ENCODE data around the gene TRAM2. TPM values are rescaled to one million over a fixed set of nuclear protein-coding genes. Genes with fewer than 3 reads are reported as not detected.

TRAM2 gene
- total and polyA plus RNA-seq, 9 of the 15 experiments (the other 6 are each of a cell fraction or from before 2014, with no cell fraction given) = 2.6 to 13.3 (median 8.9) TPM

GRCh38 chr6:52516943-52517342 is 59.9 kb downstream of the TRAM2 start (continued):
- TF ChIP-seq CHD7 (IDR thresholded peaks at IDR 0.05; ENCODE audit: low read depth, low read length) (no peak), NFIC (IDR thresholded peaks at IDR 0.05) (no peak), CBX3 (IDR thresholded peaks at IDR 0.05; ENCODE audit: borderline replicate concordance in 1 of 2, low read length in 2 of 2) (0 out of 3 replicates have a peak, but pooled peaks of 1 of the 2 experiments have one; percentile 32), NONO (IDR thresholded peaks at IDR 0.05; ENCODE audit: low read depth in 2 of 2, low read length in 1 of 2) (no peak), RCOR1 (IDR thresholded peaks at IDR 0.05; ENCODE audit: borderline replicate concordance in 1 of 2, low read depth in 2 of 2, low read length in 2 of 2) (peak in 1 of 2 experiments; percentile 58; a peak in 1 of 4 replicates), BCOR (IDR thresholded peaks at IDR 0.05) (peak; percentile 82), KDM1A (IDR thresholded peaks at IDR 0.05) (peak; percentile 58 to 76), RBM39 (optimal IDR thresholded peaks at IDR 0.05; ENCODE audit: low read depth, low read length) (no peak), SMC3 (conservative IDR thresholded peaks at IDR 0.05; ENCODE audit: insufficient read depth, low read depth, low read length) (no peak), SAFB (IDR thresholded peaks at IDR 0.05; ENCODE audit: borderline replicate concordance, low read depth, low read length) (no peak), RFX5 (IDR thresholded peaks at IDR 0.05; ENCODE audit: low read depth, low read length) (no peak)
- TF ChIP-seq, protein P1, sequence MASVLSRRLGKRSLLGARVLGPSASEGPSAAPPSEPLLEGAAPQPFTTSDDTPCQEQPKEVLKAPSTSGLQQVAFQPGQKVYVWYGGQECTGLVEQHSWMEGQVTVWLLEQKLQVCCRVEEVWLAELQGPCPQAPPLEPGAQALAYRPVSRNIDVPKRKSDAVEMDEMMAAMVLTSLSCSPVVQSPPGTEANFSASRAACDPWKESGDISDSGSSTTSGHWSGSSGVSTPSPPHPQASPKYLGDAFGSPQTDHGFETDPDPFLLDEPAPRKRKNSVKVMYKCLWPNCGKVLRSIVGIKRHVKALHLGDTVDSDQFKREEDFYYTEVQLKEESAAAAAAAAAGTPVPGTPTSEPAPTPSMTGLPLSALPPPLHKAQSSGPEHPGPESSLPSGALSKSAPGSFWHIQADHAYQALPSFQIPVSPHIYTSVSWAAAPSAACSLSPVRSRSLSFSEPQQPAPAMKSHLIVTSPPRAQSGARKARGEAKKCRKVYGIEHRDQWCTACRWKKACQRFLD (CRISPR knock-in tag; IDR thresholded peaks at IDR 0.05) = no peak
